Measurements from ENCODE around the gene NOS2.
"Not testable (repeated sequence)": the region's sequence is repeated elsewhere in the genome, so short reads cannot be mapped to it uniquely, and the experiment has no call there.

Gene NOS2

DNA sequence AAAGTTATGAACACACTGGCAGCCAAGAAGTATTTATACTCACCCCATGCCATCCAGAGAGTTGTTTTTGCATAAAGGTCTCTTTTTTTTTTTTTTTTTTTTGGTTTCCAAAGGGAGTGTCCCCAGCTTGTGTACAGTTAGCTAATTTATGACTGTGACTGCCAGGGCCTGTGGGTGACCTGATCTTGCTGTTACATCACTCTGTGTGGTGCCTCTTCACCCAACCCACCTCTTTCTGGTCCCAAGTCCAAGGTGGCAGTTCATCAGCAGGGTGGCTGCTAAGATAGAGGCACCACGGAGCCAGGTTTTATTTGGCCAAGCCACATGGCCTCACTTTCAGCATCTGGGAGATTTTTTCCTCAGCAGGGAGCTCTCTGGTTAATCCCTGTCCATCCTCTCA, at the start of gene NOS2:
Gene NOS2, minus strand, starts transcription at position 8 of the 400 bp plus-strand sequence. CDS start 1,720 bp downstream, outside the sequence.
- DNase-seq, result no peak

DNA sequence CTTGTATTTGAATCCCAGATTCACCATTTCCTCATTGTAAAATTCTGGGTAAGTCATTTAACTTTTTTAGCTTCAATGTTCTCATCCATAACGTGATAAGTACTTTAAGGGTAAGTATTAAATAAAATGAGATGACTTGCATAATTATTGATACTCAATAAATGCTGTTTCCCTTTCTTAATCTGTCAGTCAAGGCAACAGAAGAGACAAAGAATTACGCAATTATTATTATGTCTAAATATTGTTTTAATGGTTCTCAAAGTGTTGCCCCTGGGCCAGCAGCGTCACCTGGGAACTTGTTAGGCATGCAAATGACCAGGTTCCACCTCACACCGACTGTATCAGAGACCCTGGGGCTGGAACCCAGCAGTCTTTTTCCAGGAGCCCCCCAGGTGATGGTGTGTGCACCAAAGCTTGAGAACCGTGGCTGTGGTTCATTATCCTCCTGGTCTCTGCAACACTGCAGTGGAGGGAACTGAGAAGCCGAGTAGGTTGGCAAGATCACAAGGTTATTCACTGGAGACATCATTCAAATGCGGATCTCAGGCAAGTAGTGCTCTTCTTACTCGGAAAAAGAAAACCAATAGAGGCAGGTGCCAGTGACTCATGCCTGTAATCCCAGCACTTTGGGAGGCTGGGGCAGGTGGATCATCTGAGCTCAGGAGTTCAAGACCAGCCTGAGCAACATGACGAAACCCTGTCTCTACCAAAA, 49.3 kb upstream of the NOS2 start:
- no peak for DNase-seq

DNA sequence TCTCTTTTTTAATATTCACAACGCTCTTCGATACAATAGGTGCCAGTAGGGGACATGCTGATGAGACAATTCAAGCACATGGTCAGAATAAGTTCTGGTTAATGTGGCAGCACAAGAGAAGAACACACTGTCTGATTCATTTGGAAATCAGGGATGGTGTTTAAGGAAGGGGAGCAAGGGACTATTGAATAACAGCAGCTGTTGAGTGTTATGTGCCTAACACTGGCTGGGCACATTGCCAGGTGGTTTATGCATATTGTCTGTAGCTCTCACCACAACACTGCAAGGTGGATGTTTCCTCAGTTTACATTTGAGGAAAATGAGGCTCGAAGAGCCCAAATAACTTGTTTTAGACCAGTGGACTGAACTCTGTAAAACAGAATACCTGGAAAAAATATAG, 48.6 kb upstream of the NOS2 start:
- DNase-seq, result peak; percentile 86

- DNase-seq, result not testable (repeated sequence)
Measured at GRCh38 chr17:27846808-27847307, 46.5 kb upstream of the NOS2 start.

DNA sequence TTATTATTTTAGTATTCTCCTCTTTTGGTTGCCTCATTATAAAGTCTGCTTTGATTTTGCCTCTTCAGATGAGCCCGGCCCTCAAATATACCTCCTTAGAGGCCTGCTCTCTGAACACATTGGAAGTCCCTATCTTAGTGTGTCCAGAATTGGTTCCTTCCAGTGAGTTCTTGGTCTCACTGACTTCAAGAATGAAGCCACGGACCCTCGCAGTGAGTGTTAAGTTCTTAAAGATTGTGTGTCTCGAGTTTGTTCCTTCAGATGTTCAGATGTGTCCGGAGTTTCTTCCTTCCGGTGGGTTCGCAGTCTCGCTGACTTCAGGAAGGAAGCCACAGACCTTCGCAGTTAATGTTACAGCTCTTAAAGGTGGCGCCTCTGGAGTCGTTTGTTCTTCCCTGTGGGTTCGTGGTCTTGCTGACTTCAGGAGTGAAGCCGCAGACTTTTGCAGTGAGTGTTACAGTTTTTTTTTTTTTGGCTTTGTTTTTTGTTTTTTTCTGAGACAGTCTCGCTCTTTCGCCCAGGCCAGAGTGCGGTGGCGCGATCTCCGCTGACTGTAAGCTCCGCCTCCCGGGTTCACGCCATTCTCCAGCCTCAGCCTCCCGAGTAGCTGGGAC, 45.8 kb upstream of the NOS2 start:
- DNase-seq, result no peak

DNA sequence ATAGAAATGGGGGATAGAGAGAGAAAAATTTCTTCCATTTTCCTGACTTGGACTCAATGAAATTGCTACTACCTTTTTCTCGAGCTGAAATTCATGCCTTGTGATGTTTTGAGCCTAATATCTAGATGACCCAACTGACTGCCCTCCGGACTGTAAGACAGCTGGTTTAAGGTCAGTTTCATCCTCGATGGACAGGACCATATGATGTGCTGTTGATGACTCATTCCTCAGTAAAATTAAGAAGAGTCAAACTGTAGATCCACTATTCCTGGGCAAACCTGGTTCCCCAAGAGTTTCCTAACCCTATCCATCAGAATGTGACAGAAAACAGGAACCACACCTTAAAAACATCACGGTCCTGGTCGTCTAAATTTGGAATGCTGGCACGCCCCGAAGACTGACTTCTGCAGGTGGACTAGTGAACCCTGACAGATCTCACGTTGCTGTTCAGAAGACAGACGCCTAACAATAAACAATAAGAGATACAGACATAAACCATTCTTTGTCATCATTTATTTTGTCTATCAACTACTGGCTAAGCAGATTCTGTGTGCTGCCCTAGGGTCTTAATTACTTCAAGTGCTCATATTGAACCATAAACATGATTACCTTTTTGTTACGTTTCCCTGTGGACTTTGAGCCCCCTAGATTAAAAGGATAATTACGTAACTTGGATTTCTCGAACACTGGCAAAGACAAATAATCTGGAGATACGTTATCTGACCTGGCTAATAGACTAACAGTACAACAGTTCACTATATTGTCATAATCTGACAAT, 45.1 kb upstream of the NOS2 start:
- DNase-seq, result no peak

GRCh38 chr17:27840688-27841087, 40.4 kb upstream of the NOS2 start:
- DNase-seq, result no peak

DNA sequence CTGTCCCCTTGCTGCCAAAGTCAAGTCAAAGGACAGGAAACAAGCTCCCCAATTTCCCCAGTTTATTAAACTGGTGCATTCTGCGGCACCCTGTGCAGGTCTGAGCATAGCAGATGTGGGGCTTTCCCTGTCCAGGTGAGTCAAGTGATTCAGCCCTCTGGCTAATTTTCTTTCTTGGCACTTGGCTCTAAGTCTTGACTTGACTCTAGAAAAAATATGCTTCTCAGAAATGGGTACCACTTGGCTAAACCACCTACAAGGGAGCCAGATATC, 40.0 kb upstream of the NOS2 start:
- not testable (repeated sequence) for DNase-seq

DNA sequence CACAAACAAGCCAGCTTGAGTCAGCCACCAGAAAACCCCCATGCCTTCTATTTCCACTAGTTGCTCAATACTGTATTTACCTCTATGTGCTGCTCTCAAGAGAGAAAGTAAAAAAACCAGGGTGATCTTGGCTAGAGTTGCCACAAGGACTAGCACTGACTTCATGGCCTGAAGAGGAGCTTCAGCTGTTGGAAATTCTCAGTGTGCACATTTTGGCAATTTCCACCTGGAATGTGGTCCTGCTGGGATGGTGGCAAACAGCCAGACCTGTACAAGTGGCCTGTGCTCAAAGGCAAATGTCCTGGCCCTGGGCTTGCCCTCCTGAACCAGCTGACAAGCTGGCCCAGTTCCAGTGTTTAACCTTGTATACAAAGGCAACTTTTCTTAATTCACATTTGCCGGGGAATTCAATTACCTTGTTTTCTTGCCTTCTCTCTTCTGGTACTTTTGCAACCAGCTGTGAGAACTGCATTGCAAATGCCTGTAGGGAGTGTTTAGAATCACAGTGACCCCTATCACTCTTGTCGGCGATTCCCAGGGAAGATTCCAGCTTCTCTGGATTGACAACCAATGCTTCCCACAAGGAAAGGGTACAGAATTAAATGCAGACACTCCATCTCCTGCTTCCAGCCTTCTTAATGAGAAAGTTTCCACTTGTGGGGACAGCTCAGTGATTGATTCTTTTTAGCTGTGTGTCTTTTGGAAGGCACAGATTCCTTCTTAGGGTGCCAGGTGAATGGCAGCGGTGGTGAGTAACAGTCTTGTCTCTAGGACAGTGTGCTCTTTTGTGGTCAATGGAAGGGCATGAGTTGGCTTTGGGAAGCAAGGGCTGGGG, 39.5 kb upstream of the NOS2 start:
- not testable (repeated sequence) for DNase-seq

- DNase-seq, result not testable (repeated sequence)
Measured at GRCh38 chr17:27838607-27839006, 38.3 kb upstream of the NOS2 start.

- not testable (repeated sequence) for DNase-seq
Measured at GRCh38 chr17:27837769-27838168, 37.4 kb upstream of the NOS2 start.

DNA sequence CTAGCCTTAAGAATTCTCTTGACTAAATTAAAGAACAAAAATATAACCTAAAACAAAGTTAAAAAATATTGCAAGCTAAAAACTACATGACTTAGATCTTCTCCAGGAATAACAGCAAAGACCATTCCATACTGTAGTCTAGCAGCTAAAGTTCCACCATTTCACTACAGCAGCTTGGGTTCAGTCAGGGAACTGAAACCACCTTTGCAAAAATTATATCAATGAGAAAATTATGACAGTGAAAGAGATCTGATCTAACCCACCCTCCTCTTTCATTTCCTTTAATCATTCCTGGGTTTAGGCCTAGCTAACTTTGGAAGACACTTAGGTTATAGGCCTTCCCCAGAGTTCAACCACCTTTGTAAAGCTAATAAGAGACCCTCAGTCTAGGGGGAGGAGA, 36.3 kb upstream of the NOS2 start:
- no peak for DNase-seq

DNA sequence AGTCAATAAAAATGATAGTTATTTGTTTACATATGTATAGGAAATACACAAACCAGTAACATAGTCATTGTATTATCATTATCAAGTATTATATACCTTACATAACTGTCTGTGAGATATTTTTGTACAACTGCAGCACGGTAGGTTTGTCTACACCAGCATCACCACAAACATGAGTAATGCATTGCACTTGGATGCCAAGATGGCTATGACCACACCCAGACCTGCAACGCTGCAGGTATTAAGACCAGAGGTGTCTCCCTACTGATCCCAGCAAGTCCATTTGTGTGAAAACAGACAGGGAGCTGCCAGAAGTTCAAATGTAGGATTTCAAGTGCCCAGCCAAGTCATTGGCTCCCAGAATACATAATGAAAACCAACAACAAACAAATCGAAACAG, 34.2 kb upstream of the NOS2 start:
- DNase-seq, result no peak

DNA sequence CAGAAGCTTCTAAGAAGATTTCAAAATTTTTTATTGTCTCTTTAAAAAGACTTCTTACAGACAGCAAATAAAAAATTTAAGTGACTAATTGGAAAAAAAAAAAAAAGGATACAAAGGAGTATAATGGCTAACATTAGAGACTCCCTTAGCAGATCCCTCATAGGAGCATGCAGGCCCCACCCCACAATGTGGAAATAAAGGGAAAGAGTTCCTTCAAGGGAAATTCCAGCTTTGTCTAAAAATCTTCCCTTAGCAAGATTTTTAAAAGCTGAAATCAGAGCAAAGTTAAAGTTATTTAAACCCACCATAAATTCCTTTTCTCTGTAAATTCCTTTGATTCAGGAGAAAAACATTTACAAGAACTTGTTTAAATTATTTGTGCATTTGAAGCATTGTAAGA, 32.5 kb upstream of the NOS2 start:
- DNase-seq, result no peak

DNA sequence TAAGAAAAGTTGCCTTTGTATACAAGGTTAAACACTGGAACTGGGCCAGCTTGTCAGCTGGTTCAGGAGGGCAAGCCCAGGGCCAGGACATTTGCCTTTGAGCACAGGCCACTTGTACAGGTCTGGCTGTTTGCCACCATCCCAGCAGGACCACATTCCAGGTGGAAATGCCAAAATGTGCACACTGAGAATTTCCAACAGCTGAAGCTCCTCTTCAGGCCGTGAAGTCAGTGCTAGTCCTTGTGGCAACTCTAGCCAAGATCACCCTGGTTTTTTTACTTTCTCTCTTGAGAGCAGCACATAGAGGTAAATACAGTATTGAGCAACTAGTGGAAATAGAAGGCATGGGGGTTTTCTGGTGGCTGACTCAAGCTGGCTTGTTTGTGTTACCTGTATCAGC, 29.6 kb upstream of the NOS2 start:
- DNase-seq, result peak; percentile 3

- DNase-seq, result not testable (repeated sequence)
Measured at GRCh38 chr17:27829143-27829711, 28.9 kb upstream of the NOS2 start.

DNA sequence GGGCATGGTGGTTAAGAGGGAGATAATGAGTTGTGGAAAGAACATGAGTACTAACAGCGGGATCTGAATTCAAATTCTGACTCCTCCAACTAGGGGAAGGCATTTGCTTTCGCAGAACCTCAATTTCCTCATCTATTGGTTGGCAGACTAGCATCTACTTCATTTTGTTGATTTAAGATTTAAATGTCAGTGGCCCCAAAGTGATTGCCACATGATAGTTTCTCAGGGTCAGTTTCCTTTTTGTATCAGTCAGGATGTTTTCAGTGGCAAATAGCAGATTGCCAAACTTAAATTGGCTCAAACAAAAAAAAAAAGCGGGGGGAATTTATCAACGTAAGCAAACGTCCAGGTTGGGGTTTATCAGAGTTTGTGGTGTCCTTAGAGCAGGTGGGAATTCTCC, 25.1 kb upstream of the NOS2 start:
- DNase-seq, result no peak

GRCh38 chr17:27824745-27825144, 24.4 kb upstream of the NOS2 start:
- DNase-seq, result no peak

DNA sequence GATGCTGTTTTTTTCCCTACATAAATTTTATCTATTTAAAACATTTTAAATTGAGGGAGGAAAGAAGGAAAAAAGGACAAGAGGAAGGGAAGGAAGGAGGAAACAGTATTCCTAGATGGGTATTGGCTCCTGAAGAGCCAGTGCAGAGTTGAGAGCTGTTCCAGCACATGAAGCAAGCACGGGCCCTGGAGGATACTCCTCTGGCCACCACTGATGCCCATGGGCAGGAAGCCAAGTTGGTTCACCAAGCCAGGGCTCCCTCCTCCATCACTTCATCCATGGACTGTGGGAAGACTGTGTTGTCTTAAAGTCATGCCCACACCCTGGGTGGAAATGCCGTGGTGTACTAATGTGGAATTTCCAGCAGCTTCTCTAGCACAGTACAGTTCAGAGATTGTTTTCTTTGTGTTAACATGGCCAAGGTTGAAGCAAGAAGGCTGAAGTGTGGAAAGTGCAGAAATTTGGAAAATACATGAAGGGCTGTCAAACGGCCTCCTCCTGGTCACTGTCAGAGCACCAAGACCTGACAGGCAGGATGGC, 23.9 kb upstream of the NOS2 start:
- no peak for DNase-seq

DNA sequence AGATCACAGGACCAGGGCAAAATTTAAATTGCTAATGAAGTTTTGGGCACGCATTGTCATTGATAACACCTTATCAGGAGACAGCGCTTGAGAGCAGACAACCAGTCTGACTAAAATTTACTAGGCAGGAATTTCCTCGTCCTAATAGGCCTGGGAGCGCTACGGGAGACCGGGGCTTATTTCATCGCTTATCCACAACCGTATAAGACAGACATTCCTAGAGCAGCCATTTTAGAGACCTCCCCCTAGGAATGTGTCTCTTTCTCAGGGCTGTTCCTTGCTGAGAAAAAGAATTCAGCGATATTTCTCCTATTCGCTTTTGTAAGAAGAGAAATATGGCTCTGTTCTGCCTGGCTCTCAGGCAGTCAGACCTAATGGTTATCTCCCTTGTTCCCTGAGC, 21.8 kb upstream of the NOS2 start:
- not testable (repeated sequence) for DNase-seq

DNA sequence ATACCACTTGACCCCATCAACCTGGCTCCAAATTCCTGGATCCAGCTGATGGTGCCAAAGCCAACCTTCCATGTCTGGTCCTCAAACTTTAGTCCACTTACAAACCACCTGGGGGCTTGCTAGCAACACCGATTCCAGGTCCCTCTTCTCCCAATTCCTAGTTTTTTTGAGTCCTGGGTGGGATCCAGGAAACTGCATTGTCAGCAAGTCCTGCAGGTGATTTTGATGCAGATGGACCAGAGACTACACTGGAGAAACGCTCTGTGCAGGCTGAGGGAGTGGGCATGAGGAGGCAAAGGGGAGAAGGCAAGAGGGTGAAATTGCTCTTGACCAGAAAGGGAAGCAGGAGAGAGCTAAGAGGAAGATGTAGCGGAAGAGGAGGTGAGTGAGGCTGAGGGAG, 21.0 kb upstream of the NOS2 start:
- no peak for DNase-seq

- DNase-seq, result no peak
Measured at GRCh38 chr17:27819145-27819544, 18.8 kb upstream of the NOS2 start.

Measured in NCI-H2107 (cell line).